Glomerular visceral epithelial cell (primary cell): ENCODE measurements around the gene DCAF12L2.
A peak's percentile ranks its signal among the peaks of the same experiment; 100 is the strongest.
"Not testable (repeated sequence)": the region's sequence is repeated elsewhere in the genome, so short reads cannot be mapped to it uniquely, and the experiment has no call there.

ENCODE experiments used
- DNase-seq: peaks from one replicate; pipeline ENCODE4 v3.0.0-alpha.2; 2016; ENCODE audit errors: extremely low spot score

Gene DCAF12L2

DNA sequence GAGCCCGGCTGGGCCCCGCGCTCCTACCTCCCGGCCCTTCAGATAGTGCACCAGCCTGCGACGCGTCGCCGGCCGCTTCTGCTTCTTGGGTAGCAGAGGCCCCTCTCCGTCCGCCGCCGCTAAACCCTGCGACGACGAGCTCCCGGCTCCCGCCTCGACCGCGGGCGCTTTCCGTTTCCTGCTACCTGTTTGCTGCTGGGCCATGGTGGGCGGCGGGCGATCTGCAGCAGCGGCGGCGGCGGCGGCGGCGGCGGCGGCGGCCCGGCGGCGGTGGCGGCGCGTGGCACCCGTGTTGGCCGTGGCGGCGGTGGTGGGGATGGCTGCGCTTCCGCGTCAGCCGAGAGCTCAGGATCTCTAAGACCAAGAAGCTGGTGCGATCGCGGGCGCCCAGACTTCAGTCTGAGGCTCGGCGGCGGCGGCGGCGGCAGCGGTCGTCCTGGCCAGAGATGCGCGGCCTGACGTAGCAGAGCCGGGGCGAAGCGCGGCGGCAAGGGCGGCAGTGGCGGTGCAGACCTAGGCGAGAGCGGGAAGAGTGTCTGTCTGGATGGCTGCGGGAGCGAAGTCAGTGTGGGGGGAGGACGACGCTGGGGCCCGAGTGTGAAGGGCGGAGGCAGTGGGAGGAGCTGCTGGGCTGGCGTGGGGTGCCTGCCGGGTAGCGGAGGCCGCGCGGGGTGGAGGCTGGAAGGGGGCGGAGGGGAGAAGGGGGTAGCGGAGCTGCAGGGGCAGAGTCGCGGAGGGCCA is at the start of gene DCAF12L2:
Gene DCAF12L2, minus strand, starts transcription at position 569 of the 741 bp plus-strand sequence. Its CDS starts 365 bp downstream, at position 204.
- peak; percentile 57 for DNase-seq

DNA sequence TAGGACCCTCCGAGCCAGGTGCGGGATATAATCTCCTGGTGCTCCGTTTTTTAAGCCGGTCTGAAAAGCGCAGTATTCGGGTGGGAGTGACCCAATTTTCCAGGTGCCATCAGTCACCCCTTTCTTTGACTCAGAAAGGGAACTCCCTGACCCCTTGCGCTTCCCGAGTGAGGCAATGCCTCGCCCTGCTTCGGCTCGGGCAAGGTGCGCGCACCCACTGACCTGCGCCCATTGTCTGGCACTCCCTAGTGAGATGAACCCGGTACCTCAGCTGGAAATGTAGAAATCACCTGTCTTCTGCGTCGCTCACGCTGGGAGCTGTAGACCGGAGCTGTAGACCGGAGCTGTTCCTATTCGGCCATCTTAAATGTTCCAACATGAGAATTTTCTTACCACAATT is 24.8 kb upstream of the DCAF12L2 start:
- not testable (repeated sequence) for DNase-seq

DNA sequence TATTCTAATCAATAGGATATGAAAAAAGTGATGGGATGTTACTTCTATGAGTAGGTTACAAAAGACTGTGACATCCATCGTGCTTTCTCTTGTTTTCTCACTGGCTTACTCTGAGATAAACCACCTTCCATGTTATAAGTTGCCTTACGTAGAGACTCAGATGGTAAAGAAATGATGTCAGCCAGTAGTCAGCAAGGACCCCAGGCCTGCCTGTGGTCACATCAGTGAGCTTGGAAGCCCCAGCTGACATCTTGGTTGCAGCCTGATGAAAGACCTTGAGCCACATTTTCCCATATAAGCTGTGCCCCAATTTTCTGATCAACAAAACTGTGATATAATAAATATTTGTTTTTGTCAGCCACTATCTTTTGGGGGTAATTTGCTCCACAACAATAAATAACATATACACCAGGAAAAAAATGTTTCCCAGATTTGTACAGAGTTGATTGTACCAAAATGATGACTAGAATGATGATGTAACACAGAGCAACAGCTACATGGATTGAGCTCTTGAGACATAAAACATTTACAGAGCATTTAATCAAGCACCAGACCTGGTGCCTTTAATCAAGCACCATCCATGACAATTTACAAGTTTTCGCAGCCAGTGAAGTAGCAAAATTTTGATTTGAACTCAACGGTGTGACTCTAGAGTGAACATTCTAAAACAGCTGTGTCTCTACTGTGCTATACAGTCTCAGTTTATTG is 11.2 kb upstream of the DCAF12L2 start:
- DNase-seq = no peak

DNA sequence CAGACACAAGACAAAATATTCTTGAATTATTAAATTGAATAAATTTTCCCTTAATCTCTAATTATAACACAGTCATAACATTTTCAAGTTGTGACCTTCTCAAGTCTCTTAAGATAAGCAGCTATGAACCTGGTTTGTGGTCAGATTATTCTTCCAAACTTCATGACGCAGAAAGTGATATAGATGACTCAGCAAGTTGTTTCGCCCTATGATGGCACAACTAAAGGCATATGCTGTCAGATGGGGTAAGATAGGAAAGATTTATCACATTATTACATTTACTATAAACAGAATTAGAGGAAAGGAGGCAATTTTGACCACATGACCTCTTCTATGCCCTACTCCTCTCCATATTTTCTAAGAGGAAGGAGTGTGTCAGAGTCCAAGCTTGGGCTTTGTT is 4.6 kb upstream of the DCAF12L2 start:
- no peak for DNase-seq

DNA sequence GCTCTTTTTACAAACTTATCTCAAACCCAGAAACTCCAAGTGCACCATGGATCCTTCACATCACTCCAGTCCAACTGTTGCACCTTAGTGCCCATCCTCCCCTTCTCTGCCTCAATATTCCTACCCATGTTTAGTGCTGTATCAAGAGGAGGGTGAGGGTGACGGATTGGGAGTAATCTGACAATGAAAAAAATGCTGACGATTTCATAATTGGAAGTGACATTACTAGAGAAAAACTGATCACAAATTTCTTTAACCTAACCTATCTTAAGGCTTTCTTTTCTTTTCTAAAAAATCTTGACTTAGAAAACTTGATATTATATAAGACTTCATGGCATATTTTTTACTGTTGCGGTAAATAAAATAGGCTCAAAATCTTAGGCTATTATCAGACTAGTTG is 1.5 kb upstream of the DCAF12L2 start:
- no peak for DNase-seq

DNA sequence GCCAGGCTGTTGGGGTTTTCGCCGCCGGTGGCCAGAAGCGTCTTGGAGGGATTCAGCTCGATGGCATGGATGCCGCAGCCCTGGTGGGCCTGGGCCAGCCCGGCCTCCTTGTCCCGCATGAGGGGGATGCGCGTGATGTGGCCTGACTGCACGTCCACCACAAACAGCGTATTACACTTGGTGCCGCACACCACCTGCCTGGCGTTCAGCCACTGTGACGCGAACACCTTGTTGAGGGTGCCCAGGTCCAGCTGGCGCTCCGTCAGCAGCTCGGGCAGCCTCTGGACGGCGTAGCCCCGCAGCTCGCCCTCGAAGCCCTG is 728 bp downstream of the DCAF12L2 start:
- DNase-seq = peak; percentile 0

DNA sequence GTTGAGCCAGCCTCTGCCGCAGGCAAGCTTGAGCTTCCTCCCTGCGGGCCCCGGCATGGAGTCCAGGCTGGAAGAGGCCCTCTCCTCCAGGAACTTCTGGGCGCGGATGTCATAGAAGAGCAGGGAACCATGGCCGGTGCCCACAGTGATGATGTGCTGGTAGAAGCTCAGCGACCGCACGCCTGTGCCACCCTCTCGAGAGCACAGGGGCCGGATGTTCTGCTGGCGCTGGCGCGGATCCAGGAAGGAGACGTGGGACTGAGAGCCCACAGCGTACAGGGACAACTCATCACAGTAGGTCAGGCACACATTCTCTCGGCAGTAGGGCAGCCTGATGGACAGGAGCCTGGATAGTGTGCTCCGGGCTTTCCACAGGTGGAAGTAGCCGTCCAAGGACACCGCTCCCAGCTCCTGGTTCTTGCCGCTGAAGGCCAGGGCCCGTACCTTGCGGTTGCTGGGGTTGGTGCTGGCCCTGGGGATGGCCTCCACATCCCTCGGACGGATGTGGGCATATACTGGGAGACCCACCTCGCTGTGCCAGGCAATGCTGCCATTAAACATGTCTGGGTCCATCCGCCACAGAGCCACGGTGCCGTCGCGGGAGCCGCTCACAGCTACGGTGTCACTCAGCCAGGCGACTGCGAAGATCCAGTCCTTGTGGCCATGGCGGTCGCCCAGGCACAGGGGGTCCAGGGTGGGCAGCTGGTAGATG is 1.2 kb downstream of the DCAF12L2 start:
- DNase-seq = no peak

DNA sequence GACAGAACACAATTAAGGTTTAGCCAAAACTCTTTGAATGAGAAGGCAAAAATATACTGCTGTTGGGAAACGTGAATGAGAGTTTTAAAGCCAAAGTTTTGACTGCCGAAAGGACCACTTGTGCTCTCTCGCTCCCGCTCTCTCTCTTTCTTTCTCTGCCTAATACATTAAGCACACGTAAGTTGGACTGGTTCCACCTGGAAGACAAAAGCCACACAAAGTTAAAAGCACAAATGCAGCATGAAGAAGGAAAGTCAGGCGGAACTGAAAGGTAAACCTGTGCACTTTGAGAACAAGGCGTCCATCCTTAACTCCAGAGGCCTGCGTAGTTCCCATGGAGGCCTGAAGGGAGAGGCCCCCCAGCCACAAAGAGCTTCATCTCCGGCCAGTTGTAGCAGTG is 1.9 kb downstream of the DCAF12L2 start:
- no peak for DNase-seq

DNA sequence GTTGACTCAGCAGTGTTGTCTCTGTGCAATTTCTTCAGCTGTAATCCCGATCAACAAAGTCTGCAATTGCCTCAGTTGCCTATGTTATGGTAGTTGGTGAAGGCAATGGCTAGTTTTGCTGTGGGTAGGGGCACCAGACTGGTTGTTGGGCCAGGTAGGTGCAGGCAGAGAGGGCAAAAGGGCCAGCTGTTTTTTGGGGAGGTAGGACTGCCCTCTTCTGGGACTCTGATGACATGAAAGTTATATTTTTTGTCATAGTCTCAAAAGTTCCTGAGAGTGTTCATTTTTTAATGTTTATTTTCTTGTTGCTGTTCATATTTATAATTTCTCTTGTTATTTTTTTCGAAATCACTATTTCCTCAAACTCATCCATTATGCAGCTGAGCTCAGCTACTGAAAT is 25.1 kb downstream of the DCAF12L2 start:
- DNase-seq = no peak

DNA sequence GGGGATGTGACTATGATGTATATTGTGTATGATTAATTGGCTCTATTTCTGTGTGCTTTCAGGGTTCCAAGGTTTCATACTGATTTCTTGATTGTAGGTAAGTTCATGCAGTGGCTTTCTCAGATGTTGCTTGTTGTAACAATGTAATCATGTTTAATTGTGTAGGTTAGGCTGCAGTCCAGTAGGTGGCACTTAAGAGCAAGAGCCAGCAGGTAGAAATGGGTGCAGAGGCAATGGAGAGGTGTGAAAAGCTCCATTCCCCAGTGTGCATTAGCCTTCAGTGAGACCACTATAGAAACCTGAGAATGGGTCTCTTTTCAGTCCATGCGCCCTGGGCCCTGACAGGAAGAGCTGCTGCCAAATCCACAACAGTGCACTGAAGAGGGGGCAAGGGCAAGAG is 28.2 kb downstream of the DCAF12L2 start:
- DNase-seq = peak; percentile 9

DNA sequence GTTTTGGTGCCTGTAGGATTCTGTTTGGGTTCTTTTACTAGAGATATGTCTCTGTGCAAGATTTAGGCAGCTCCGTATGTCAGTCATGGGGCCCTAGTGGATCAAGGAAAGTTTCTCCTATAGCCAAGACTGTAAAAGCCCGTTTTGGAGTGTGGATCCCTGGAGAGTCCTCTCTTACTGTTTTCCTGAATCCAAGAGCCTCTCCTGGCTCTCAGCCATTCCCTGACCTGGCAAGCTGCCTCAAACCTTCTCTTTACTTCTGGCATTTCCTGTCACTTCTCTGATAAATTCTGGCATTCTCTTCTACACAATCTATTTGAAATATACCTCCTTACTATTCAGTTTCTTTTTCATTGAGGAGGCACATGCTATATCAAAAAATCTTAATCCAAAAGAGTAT is 41.4 kb downstream of the DCAF12L2 start:
- peak; percentile 0 for DNase-seq
